Measurements from ENCODE around the gene PTPRZ1.

The PTPRZ1 gene

DNA sequence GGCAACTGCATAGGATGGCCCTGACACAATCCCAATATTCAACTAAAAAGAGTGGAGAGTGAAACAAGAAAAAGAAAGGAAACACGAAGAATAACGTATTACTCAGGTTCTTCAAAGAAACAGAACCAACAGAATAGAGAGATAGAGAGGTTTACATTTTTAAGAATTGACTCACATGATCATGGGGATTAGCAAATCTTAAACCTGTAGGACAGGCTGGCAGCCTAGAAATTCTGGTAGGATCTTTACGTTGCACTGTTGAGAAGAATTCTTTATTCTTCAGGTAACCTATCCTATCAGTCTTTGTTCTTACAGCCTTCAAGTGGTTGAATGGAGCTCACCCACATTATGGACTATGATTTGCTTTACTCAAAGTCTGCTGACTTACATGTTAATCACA lies 167.2 kb downstream of the PTPRZ1 start:
- no peak for DNase-seq (ENCODE audit: low read depth in 2 of 2, low spot score in 1 of 2)

DNA sequence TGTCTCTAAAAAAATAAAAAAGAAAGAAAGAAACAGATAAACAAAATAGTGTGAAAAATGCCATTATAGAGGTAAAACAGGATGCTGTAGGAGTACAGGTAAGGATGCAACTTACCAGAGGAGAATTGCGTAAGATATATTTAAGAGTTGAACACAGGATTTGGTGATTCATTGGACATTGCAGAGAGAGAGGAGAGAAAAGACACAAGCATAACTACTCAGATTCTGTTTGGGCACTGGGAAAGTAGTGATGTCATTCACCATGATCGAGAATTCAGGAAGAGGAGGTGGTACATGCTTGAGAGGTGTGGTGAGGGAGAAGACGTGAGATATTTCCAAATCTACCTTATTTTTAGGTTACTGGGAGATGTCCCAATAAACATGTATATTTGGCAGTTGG lies 173.4 kb downstream of the PTPRZ1 start:
- DNase-seq (ENCODE audit: low read depth in 2 of 2, low spot score in 1 of 2), result no peak

DNA sequence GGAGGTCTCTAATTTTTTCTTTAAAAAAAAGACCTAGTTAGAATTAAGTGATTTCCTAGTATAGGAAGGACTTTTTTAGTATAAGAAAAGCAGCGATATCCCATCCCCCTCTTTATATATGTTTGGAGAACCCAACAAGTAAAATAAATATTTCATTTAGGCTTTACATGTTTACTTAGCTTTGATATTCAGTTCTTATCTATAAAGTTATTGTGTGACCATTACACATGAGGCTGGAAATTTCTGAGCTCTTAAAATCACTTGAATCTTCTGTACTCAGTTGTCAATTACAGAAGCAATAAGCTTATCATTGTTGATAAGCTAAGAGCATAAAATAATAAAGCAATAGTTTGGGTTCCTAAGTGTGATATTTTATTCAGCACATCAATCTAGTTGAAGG lies 181.4 kb downstream of the PTPRZ1 start:
- no peak for DNase-seq (ENCODE audit: low read depth in 2 of 2, low spot score in 1 of 2)

DNA sequence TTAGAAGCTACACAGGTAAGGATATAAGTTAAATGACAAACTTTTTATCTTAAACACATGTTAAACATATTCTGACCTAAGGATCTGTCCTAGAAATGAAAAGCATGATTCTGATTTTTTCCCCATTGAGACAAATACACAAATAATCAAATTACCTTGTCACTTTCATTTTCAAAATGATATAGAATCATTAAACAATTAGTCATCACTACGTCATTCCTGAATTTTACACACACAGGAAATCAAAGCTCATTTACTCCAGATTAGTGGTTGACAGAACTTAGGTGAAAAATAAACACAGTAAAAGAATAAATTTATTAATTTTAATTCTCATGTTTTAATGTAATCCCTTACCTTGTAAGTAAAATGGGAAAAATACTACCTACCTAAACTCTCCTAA lies 182.1 kb downstream of the PTPRZ1 start:
- DNase-seq (ENCODE audit: low read depth in 2 of 2, low spot score in 1 of 2), result no peak

DNA sequence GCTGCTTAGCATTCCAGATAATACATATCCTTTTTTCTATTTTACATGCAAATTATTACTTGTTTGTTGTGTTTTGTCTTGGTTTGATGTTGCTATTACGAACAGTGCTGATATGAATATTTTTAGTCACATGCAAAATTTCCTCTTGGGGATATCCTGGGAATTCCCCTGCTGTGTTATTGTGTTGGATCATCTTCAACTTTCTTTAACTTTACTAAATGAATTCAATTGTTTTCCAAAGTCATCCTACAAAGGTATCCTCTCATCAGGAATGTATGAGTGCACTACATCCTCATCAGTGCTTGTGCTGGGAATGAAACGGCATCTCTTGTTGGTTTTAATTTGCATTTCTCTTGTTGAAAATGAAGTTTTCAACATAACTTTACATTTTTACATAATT lies 184.0 kb downstream of the PTPRZ1 start:
- no peak for DNase-seq (ENCODE audit: low read depth in 2 of 2, low spot score in 1 of 2)

DNA sequence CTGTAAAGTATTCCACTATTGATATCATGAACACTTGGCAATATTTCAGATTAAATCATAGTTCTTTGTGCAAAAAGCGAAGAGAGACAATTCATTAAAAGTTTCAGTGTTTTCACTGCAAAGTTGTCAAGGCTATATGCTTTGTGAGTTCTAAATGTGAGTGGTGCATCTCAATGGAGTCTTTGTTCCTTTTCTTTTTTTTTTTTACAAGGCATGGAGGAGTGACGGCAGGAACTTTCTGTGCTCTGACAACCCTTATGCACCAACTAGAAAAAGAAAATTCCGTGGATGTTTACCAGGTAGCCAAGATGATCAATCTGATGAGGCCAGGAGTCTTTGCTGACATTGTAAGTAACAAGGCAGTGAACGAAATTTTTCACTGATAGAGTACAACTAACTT lies 186.6 kb downstream of the PTPRZ1 start:
- DNase-seq (ENCODE audit: low read depth in 2 of 2, low spot score in 1 of 2), result no peak

DNA sequence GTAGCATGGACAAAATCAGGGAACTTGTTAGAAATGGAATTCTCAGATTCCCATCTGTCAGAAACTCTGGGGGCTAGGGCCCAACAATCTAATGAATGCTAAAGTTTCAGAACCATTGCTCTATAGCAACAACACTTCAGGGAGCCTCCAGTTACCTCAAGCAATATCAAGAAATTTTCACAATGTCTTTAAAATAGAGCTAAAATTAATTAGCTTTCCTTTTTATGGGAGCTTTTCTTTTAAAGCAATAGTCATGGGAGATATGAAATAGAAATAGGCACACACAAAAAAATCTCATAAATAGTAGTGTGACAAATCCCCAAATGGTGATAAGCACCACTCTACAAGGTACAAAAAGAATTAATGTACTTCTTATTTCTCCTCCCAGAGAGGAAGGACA lies 190.2 kb downstream of the PTPRZ1 start:
- DNase-seq (ENCODE audit: low read depth in 2 of 2, low spot score in 1 of 2), result no peak

DNA sequence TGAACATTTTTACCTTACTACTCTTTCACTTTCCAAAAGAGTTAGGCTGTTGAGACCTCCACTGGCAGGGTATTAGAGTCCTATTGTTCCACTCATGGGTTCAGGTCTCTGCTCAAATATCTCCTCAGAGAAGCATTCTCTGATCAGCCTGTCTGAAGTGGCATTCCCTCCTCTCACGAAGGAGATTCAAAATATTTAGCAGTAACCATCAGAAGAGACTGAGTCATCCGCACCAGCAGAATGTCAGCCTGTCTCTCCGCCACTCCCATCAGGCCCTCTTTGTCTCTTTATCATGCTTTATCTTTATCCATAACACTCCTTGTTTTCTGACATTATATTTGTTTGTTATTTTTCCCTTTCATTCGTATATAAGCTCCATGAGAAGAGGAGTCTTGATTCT lies 192.0 kb downstream of the PTPRZ1 start:
- DNase-seq (ENCODE audit: low read depth in 2 of 2, low spot score in 1 of 2), result no peak

DNA sequence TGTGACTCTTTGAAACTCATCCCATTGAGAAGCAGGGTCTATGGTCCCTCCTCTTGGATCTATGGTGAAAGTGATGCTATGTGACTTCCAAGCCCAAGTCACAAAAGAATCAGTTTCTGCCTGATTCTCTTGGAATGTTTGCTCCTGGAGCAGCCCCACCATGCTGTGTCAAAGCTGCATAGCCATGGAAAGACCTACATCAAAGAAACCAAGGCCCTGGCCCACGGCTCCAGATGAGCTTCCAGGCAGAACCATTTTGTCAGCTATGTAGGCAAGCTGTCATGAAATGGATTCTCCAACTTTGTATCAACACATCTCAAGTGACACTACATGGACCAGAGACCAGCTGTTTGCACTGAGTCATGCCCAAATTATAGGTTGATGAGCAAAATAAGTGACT lies 194.1 kb downstream of the PTPRZ1 start:
- DNase-seq (ENCODE audit: low read depth in 2 of 2, low spot score in 1 of 2), result no peak

DNA sequence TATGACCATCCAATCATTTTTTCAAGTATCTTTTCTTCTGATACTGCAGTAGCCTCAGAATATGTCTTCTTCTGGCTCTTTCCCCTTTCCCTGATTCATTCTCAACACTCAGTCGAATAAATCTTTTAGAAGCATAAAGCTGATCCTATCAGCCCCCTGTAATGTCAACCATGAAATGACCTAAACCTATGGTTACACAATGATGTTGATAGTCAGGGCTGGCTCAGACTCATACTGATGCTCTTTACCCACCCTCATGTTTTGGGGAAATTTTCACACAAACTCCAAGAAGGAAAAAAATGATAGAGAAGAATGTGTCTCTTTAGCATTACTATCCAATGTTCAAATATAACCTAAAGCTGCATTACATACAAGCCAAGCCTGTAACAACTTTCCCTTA lies 195.1 kb downstream of the PTPRZ1 start:
- DNase-seq (ENCODE audit: low read depth in 2 of 2, low spot score in 1 of 2), result no peak

DNA sequence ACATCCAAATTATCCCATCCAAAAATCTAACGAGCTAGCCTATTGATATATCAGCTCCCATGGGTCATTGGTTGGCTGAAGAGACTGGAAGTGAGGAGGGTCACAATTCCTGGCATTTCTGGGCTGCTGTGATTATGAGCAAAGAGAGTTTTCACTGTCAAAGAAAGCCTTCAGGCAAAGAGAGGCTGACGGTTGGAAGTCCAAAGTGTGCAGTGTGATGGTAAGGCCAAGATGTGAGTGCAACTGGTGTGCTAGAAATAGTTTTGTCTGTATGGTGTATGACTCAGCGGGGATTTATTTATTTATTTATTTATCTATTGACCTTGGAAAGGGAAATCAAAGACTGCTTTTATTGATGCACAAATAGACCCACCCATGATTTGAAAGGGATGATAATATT lies 196.0 kb downstream of the PTPRZ1 start:
- no peak for DNase-seq (ENCODE audit: low read depth in 2 of 2, low spot score in 1 of 2)

DNA sequence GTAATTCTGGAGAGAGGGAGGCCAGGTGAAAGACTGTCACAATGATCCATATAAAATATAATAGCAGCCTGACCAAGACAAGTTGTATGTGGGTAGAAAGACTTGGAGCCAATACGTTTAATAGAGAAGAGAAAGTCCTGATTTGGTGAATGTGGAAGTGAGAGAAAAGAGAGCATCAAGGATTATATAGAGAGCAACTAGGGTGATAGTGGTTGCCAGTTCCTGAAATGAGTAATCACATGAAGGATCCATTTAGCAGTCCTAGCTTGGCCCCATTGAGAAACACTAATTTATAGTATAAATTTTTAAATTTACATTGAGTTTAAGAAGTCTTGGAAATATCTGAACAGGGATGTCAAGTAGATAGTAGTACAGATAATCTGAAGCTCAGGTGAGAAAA lies 197.1 kb downstream of the PTPRZ1 start:
- no peak for DNase-seq (ENCODE audit: low read depth in 2 of 2, low spot score in 1 of 2)

DNA sequence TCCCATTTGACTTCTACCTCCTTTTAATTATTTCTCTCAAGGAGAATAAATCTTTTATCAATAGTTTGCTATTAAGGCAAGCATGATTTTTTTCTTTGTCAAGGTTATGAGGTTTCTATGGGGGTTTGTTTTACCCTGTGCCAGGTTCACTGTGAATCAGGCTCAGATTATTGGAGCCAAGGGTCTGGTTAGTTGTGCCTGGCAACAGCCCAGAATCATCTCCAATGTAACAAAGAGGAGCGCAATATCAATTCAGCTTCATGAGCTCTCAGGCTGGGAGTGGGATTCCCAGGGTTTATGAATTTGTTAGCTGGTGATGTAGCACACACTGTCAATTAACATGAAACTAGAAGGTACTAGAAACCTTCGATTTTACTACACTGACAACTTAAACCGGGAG lies 197.9 kb downstream of the PTPRZ1 start:
- DNase-seq (ENCODE audit: low read depth in 2 of 2, low spot score in 1 of 2), result no peak

DNA sequence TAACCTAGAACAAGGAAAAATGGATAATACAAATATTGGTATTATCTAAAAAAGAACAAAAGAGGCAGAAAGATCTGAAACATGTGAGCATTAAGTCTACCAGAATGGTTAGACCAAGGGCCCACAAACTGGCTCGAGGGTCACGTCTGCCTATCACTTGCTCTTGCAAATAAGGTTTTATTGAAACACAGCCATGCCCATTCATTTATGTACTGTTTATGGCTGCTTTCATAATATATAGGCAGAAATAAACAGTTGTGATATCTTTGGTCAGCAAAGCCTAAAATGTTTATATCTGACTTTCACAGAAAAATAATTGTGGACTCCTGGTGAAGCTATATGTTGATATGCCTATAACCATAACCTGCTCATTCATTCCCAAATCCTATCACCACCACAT lies 199.3 kb downstream of the PTPRZ1 start:
- no peak for DNase-seq (ENCODE audit: low read depth in 2 of 2, low spot score in 1 of 2)

DNA sequence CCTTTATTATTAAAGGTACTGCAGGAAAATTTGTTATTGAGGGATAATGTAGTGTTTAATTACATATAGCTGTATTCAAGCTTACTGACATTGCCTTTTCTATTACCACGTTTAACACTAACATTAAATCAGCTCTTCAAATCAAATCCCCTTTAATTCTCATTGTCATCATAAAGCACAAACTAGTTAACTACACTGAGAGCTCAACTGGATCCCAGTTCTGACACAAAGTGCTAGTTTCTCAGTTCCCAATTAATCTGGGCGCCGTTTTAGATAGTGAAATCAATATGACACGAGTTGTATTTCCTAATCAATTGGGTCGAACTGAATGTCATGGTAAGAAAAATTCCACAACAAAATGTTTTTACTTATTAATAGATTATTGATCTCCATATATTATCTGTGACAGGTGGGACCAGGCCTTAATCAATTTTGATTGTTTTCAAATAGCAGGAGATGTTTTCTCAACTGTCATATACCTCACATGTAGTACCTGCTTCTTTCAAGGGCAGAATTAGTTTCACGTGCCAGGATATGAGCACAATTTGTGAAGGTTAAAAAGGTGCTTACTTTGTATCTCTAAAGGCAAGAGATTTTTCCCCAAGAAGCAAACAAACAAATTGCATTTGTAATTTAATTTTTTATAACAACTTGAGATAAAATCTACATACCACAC lies 200.1 kb downstream of the PTPRZ1 start:
- no peak for DNase-seq (ENCODE audit: low read depth in 2 of 2, low spot score in 1 of 2)

DNA sequence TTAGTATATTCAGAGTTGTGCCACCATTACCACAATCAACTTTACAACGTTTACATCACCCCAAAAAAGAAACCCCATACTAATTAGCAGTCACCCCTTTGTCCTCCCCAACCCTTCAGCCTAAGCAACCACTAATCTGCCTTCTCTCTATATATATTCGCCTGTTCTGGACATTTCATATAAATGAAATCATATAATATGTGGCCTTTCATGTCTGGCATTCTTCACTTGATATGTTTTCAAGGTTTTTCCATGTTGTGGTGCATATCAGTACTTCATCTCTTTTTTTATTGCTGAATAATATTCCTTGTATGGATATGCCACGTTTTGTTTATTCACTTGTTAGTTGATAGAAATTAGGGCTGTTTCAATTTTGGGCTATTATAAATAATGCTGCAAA lies 200.7 kb downstream of the PTPRZ1 start:
- DNase-seq (ENCODE audit: low read depth in 2 of 2, low spot score in 1 of 2), result no peak

DNA sequence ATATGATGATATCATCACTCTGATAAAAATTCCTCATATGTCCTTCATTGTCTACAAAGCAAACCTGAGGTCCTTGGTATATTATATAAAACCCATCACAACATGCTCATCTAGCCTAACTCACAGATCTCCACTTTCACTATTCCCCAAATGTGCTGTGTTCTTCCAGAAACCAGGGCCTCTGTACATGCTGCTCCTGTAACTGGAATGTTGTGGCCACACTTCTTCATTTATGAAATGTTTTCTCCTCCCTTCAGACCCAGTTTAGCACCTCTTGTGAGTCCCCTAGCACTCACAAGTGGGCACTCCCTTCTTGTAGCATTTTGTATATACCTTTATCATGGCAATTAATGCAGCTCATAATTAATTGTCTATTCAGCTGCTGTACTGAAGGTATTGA lies 209.2 kb downstream of the PTPRZ1 start:
- DNase-seq (ENCODE audit: low read depth in 2 of 2, low spot score in 1 of 2), result no peak

DNA sequence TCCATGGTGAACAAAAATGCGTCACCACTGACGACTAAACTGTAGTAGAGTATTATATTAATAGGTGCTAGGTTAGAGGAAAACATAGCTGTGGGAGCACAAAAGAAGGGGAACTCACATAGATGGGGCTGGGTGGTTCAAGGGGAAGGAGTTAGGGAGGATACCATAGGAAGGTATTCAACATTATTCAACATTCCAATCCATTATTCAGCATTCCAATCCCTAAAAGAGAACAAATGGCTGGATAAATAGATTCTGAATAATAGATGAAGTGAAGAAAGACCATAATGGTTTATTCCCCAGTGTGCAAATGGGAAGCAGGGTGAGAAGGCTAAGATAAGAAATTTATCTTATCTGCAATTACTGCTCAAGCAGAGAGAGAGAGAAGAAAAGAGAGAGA lies 209.7 kb downstream of the PTPRZ1 start:
- DNase-seq (ENCODE audit: low read depth in 2 of 2, low spot score in 1 of 2), result no peak

DNA sequence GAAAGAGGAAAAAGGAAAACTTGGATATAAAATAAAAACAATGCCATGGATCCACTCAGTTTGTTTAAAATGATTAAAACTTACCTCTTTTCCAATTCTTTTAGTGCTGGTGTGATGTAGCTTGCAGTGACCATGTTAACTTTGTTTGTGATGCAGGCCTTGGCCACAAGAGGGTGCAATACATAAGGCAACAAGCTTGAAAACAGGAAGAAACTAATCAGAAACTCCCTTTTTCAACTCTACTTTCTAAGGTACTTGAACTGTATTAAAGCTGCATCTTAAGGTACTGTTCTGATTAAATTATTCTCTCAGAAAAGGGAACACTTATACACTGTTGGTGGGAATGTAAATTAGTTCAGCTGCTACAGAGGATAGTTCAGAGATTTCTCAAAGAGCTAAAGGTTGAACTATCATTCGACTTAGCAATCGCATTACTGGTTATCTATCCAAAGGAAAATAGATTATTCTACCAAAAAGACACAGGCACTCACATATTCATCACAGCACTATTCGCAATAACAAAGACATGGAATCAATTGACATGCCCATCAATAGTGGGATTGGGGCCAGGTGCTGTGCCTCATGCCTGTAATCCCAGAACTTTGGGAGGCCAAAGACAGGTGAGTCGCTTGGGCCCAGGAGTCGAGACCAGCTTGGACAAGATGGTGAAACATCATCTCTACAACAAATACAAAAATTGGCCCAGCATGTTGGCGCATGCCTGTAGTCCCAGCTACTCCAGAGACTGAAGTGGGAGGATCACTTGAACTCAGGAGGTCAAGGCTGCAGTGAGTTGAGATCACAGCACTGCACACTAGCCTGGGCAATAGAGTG lies 220.2 kb downstream of the PTPRZ1 start:
- peak in 1 of 2 donors; percentile 7 for DNase-seq (ENCODE audit: low read depth in 2 of 2, low spot score in 1 of 2)

DNA sequence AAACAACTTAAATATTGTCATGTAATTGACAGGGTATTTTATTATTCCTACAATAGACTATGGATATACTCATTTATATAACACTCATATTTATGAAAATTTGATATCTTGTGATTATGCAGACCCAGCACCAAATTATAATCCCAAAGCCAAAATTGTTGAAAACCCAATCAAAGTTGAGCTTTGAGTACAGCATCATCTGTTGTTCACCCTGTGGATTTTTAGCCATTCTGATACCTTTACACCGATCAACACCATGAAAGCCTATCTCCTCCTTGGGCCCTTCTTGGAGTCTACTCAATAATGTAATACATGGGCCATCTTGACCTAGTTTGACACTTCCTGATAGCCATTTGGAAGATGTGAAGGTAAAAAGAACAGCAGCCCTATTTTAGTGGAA lies 221.6 kb downstream of the PTPRZ1 start:
- no peak for DNase-seq (ENCODE audit: low read depth in 2 of 2, low spot score in 1 of 2)

DNA sequence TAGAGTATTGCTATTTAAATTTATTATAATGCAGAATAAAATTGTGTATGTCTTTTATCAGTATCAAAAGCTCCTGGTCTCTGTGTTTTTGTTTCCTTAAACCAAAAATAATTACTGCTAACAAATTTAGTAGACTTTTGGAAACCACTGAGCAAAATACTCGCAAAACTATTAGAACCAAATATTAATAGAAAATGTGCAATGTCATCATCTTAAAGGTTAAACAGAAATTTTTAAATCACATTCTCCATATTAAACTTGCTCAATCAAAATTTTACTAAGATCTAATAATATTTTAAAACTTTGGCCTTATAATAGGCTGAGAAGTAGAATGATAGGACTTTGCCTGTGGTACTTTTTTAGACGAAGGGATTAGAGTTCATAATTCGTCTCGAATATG lies 222.7 kb downstream of the PTPRZ1 start:
- no peak for DNase-seq (ENCODE audit: low read depth in 2 of 2, low spot score in 1 of 2)

DNA sequence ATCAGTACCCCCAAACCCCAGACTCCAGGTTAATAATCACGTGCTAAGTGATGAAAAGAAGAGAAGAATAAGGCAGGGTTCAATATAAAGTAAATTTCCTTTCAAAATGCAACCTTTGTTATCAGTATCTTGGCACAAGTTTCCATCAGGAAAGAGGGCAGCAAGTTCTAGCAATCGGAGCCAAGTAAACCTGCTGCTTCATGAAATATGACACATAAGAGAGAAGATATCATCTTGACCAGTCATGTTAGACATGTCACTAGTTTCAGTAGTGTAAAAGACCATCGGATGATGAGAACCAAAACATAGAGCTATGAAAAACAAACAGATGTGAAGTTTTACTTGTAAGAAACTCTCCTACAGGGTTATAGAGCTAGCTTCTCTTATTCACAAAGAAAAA lies 227.1 kb downstream of the PTPRZ1 start:
- no peak for DNase-seq (ENCODE audit: low read depth in 2 of 2, low spot score in 1 of 2)

DNA sequence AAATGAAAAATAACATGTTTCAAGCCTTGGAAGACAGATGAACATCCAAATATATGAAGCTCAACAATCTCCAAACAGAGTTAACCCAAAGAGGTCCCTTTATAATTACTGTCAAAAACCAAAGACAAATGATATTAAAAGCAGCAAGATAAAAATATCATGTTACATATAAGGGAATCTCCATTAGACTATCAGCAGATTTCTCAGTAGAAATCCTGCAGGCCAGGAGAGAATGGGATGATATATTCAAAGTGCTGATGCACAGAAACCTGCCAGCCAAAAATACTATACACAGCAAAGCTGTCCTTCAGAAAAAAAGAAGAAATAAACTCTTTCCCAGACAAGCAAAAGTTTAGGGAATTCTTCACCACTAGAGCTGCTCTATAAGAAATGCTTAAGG lies 230.1 kb downstream of the PTPRZ1 start:
- no peak for DNase-seq (ENCODE audit: low read depth in 2 of 2, low spot score in 1 of 2)

All from stimulated activated CD8-positive, alpha-beta memory T cell treated with anti-CD3 and anti-CD28 coated beads, Interleukin-4, amount 100 ng/mL, for 4 hours (primary cell).